IMR-90 (cell line): ENCODE measurements around the gene KRTAP8-1. TPM values are rescaled to one million over a fixed set of nuclear protein-coding genes. Genes with fewer than 3 reads are reported as not detected.

ENCODE experiments used
- ATAC-seq: fragments of 200-7000 bp; cut with Tn5 transposase; 2 replicates; pipeline ENCODE4 v1.9.1; 2020; ENCODE audit warnings: low read depth, mild to moderate bottlenecking, moderate library complexity
- BruUV-seq: library from RNA; stranded (reverse); fragments of 400-500 nt; replicated peaks from 2 replicates; lab custom pipeline; 2021; lab: Mats Ljungman, UMichigan
- CTCF ChIA-PET: fragments of 300-600 bp; formaldehyde crosslinking; extraction: SDS; loops from one replicate; lab custom pipeline; 2021; ENCODE audit warnings: antibody characterized with exemption; lab: Yijun Ruan, JAX
- POLR2A ChIA-PET: fragments of 300-600 bp; sonication (Branson Sonifier 250); formaldehyde crosslinking; loops from one replicate; lab custom pipeline; 2022; ENCODE audit warnings: antibody characterized with exemption; ENCODE audit not compliant: unreplicated experiment; lab: Charles Lee
- DNase-seq: peaks from one replicate; pipeline ENCODE4 v3.0.0; 2013
- H2AFZ ChIP-seq: replicated peaks from 2 replicates; pipeline ENCODE3; 2013; ENCODE audit warnings: low read length, mild to moderate bottlenecking; ENCODE audit not compliant: poor library complexity
- H2AK5ac ChIP-seq: 2 replicates; pipeline ENCODE4 v1.6.1; 2013; ENCODE audit warnings: low read depth, low read length, inconsistent platforms
- H2AK9ac ChIP-seq: replicated peaks from 2 replicates; pipeline ENCODE3; 2013; ENCODE audit warnings: mild to moderate bottlenecking, low read depth, low read length, moderate library complexity; ENCODE audit not compliant: poor library complexity
- H2BK120ac ChIP-seq: 2 replicates; pipeline ENCODE4 v1.6.1; 2013; ENCODE audit warnings: low read depth, low read length, inconsistent platforms
- H2BK15ac ChIP-seq: 3 replicates; pipeline ENCODE4 v1.6.1; 2013; ENCODE audit warnings: low read depth, low read length, inconsistent platforms
- H2BK20ac ChIP-seq: 2 replicates; pipeline ENCODE4 v1.6.1; 2013; ENCODE audit warnings: low read depth, mild to moderate bottlenecking, inconsistent platforms, low read length, moderate library complexity
- H2BK5ac ChIP-seq: 2 replicates; pipeline ENCODE4 v1.6.1; 2013; ENCODE audit warnings: mild to moderate bottlenecking, low read depth, low read length, inconsistent platforms; ENCODE audit not compliant: poor library complexity, severe bottlenecking
- H3K14ac ChIP-seq: replicated peaks from 2 replicates; pipeline ENCODE4 v1.6.1; 2013; ENCODE audit warnings: low read depth, low read length, inconsistent platforms
- H3K18ac ChIP-seq: 2 replicates; pipeline ENCODE4 v1.6.1; 2013; ENCODE audit warnings: low read depth, low read length, control low read depth
- H3K23ac ChIP-seq: 2 replicates; pipeline ENCODE4 v1.6.1; 2013; ENCODE audit warnings: low read depth, low read length, inconsistent platforms
- H3K27ac ChIP-seq: 2 replicates; pipeline ENCODE4 v1.5.1; 2013; ENCODE audit warnings: mild to moderate bottlenecking, control low read depth, low read length; ENCODE audit not compliant: insufficient read depth
- H3K27me3 ChIP-seq: 2 replicates; pipeline ENCODE4 v1.6.1; 2013; ENCODE audit warnings: low read length; ENCODE audit not compliant: control insufficient read depth, insufficient read depth
- H3K36me3 ChIP-seq: 2 replicates; pipeline ENCODE4 v1.6.1; 2013; ENCODE audit warnings: low read length, mixed read lengths; ENCODE audit not compliant: control insufficient read depth, insufficient read depth
- H3K4ac ChIP-seq: 2 replicates; pipeline ENCODE4 v1.6.1; 2013; ENCODE audit warnings: low read depth, low read length, inconsistent platforms
- H3K4me1 ChIP-seq: 2 replicates; pipeline ENCODE4 v1.6.1; 2013; ENCODE audit warnings: low read length, mixed read lengths; ENCODE audit not compliant: control insufficient read depth, insufficient read depth
- H3K4me2 ChIP-seq: 2 replicates; pipeline ENCODE4 v1.6.1; 2013; ENCODE audit warnings: low read depth, mild to moderate bottlenecking, control low read depth, low read length, moderate library complexity
- H3K4me3 ChIP-seq: 2 replicates; pipeline ENCODE4 v1.5.1; 2013; ENCODE audit warnings: low read depth, mild to moderate bottlenecking, control low read depth, low read length, moderate library complexity; ENCODE audit not compliant: insufficient read depth
- H3K56ac ChIP-seq: 2 replicates; pipeline ENCODE4 v1.6.1; 2013; ENCODE audit warnings: low read length, inconsistent platforms; ENCODE audit not compliant: insufficient read depth; ENCODE audit errors: extremely low read depth
- H3K79me1 ChIP-seq, 2 experiments: 2 replicates each; pipeline ENCODE4 v1.6.1; 2013; ENCODE audit warnings: low read length in 2 of 2, inconsistent platforms in 1 of 2, low read depth in 1 of 2
- H3K9ac ChIP-seq: 2 replicates; pipeline ENCODE4 v1.6.1; 2013; ENCODE audit warnings: low read depth, low read length, control low read depth
- H3K9me1 ChIP-seq: 2 replicates; pipeline ENCODE4 v1.6.1; 2013; ENCODE audit warnings: low read length, inconsistent platforms; ENCODE audit not compliant: insufficient read depth
- H3K9me3 ChIP-seq: 2 replicates; pipeline ENCODE4 v1.6.1; 2013; ENCODE audit warnings: low read length; ENCODE audit not compliant: control insufficient read depth, insufficient read depth
- H4K20me1 ChIP-seq: 2 replicates; pipeline ENCODE4 v1.6.1; 2013; ENCODE audit warnings: low read length, inconsistent platforms; ENCODE audit not compliant: insufficient read depth
- H4K5ac ChIP-seq: 2 replicates; pipeline ENCODE4 v1.6.1; 2013; ENCODE audit warnings: mild to moderate bottlenecking, low read depth, low read length, control low read depth
- H4K8ac ChIP-seq, 2 experiments: 2 replicates each; pipeline ENCODE4 v1.6.1; 2013; ENCODE audit warnings: low read depth in 2 of 2, low read length in 2 of 2, control low read depth in 1 of 2, inconsistent platforms in 1 of 2
- H4K91ac ChIP-seq: 2 replicates; pipeline ENCODE4 v1.6.1; 2013; ENCODE audit warnings: low read depth, low read length, inconsistent platforms; ENCODE audit not compliant: insufficient read depth
- CEBPB ChIP-seq: IDR thresholded peaks from 2 replicates; pipeline ENCODE4 v1.6.1; 2012; ENCODE audit warnings: low read depth, low read length, improper control_type of control experiment
- CHD1 ChIP-seq: IDR thresholded peaks from 2 replicates; pipeline ENCODE4 v1.6.1; 2012; ENCODE audit warnings: low read depth, low read length, improper control_type of control experiment
- MXI1 ChIP-seq: IDR thresholded peaks from 2 replicates; pipeline ENCODE4 v1.6.1; 2012; ENCODE audit warnings: low read depth, mild to moderate bottlenecking, low read length, moderate library complexity, borderline replicate concordance
- USF2 ChIP-seq: fragments of 150-350 bp; IDR thresholded peaks from 2 replicates; pipeline ENCODE4 v1.6.1; 2017; ENCODE audit warnings: mild to moderate bottlenecking, antibody characterized with exemption, low read length, low read depth
- WGBS, 2 experiments: methylation state at CpG; one replicate each; pipeline versions ENCODE4 v1.1.5 to v1.1.7; 2013; ENCODE audit warnings: missing lambda C conversion rate in 2 of 2; ENCODE audit not compliant: insufficient read length in 1 of 2; ENCODE audit errors: extremely low coverage in 2 of 2; 5-methylcytosine and 5-hydroxymethylcytosine counted together
- dilution Hi-C: fragments of 300-500 bp; cut with HindIII; formaldehyde crosslinking; loops from one replicate; pipeline ENCODE4 v1.14.3; 2018; ENCODE audit warnings: low sequenced_read_pairs; ENCODE audit not compliant: unreplicated experiment
- in situ Hi-C: fragments of 300-500 bp; cut with MboI; formaldehyde crosslinking; loops from 3 replicates; pipeline ENCODE4 v1.14.3; 2019; ENCODE audit warnings: low sequenced_read_pairs, inconsistent platforms, mixed read lengths
- intact Hi-C: fragments of 100-400 bp; cut with micrococcal nuclease; formaldehyde crosslinking; loops from 2 replicates; pipeline ENCODE4 v1.10.0; 2022
- polyA plus RNA-seq, 3 experiments: library from polyadenylated mRNA; depleted of rRNA; stranded (reverse); fragments of >200 nt; gene quantifications; 2 replicates each; pipeline ENCODE4 v1.2.3, GENCODE V29; 2012; ENCODE audit warnings: low replicate concordance in 1 of 3
- total RNA-seq: library from RNA; depleted of rRNA; stranded (reverse); fragments of >200 nt; gene quantifications from 2 replicates; pipeline ENCODE4 v1.2.3, GENCODE V29; 2012

KRTAP8-1 gene
- total and polyA plus RNA-seq, 2 of the 4 experiments (the other 2 are of a cell fraction) = not detected

GRCh38 chr21:30839304-30839703, 26.2 kb upstream of the KRTAP8-1 start (continued):
- TF ChIP-seq MXI1 = no peak
- TF ChIP-seq CHD1 = no peak

GRCh38 chr21:30838536-30838935, 25.5 kb upstream of the KRTAP8-1 start:
- H3K14ac ChIP-seq = no peak overlapping the region
- no TSS peak for BruUV-seq
- no peak overlapping the region for H2BK120ac ChIP-seq
- H2BK5ac ChIP-seq = no peak overlapping the region
- no peak overlapping the region for H4K91ac ChIP-seq
- TF ChIP-seq CEBPB (no peak), USF2 (no peak)
- no peak overlapping the region for H3K4me2 ChIP-seq
- H3K27me3 ChIP-seq = no peaks in the 10 kb centered on the region
- H2BK15ac ChIP-seq = no peak overlapping the region
- H3K9me1 ChIP-seq = no peaks in the 10 kb centered on the region
- H4K20me1 ChIP-seq = no peaks in the 10 kb centered on the region
- POLR2A ChIA-PET = no interaction called here
- H3K9ac ChIP-seq = no peak overlapping the region
- no peak overlapping the region for H2AFZ ChIP-seq
- no peak overlapping the region for H3K18ac ChIP-seq
- H3K4me1 ChIP-seq = no peaks in the 10 kb centered on the region
- no peak overlapping the region for H3K4ac ChIP-seq
- no peaks in the 10 kb centered on the region for H3K36me3 ChIP-seq
- H3K9me3 ChIP-seq = peaks cover 14% of the 10 kb centered on the region
- H2AK5ac ChIP-seq = no peak overlapping the region
- no CpG with 5 or more reads among the region's 6 CpGs for WGBS, 2 experiments
- no peak overlapping the region for H4K8ac ChIP-seq
- H3K4me3 ChIP-seq = no peak overlapping the region
- in situ Hi-C loops (no loop called here), intact Hi-C loops (no loop called here), dilution Hi-C loops (no loop called here)
- no peak overlapping the region for H2AK9ac ChIP-seq
- no peak overlapping the region for H3K27ac ChIP-seq
- ATAC-seq (no peak), DNase-seq (no peak)
- H3K56ac ChIP-seq = no peak overlapping the region
- no peak overlapping the region for H2BK20ac ChIP-seq
- CTCF ChIA-PET = interaction anchor here (1.5 kb wide), 1 partner anchor 10 kb away, joined by 7 read pairs; no protein-coding TSS in a partner anchor
- no peak overlapping the region for H4K5ac ChIP-seq
- H3K79me1 ChIP-seq = no peaks in the 10 kb centered on the region
- no peak overlapping the region for H3K23ac ChIP-seq
